Measurements from ENCODE around the gene DEPP1.

DEPP1 gene

DNA sequence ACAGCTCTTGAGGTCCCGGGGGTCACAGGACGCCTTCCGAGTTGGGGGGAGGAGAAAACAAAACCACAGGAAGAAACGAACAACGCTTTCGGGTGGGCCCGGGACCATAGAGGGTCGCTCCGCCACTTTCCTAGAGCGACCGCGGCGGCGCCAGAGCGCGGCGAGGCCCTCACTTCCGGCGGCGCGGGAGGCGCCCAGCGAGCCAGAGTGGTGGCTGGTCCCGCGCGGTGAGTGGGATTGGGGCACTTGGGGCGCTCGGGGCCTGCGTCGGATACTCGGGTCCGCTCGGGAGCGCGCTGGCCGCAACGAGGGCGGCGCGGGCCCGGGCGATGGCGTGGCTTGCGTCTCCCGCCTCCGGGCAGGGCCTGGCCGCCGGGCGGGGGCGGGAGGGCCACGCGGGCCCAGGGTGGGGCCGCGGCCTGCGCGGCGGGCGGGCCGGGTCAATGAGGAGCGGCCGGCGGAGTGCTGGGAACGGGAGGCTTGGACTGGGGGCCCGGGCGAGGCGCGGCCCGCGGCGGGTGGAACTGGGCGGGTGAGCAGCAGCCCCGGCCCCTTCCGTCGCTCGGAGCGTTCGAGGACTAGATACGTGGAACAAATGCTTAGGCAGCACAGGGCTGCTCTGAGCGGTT is 22.3 kb upstream of the DEPP1 start, which contains the start of gene ZNF22:
Gene ZNF22 (plus strand): TSS at position 172 of the 629 bp plus-strand sequence. CDS start 2,446 bp downstream, outside the sequence.
- POLR2A ChIA-PET, result interaction anchor here (1.2 kb wide), 1 partner anchor 22 kb away, joined by 6 read pairs; the partner anchor contains the start of gene DEPP1
- H3K9me3 ChIP-seq (ENCODE audit: control insufficient read depth, insufficient read depth, low read depth, low read length), result no peaks in the 10 kb centered on the region
- no peaks in the 10 kb centered on the region for H3K36me3 ChIP-seq (ENCODE audit: control insufficient read depth in 2 of 2, insufficient read depth in 1 of 2, low read length in 2 of 2)
- H3K4me3 ChIP-seq (ENCODE audit: low read depth, low read length), result peak within 1 kb of the TSS; percentile 9; the same call in 1 of the 2 replicates
- CTCF ChIA-PET, result interaction anchor here (0.7 kb wide), 1 partner anchor 1103 kb away, joined by 3 read pairs; no protein-coding TSS in a partner anchor
- H3K27ac ChIP-seq (ENCODE audit: extremely low read depth, low read depth, low read length), result peak within 1 kb of the TSS; percentile 40; the same call in 1 of the 2 replicates
- H3K4me1 ChIP-seq (ENCODE audit: control insufficient read depth, insufficient read depth, low read length), result no peaks in the 10 kb centered on the region
- no peak for TF ChIP-seq MYNN (tag by site-specific recombination; IDR thresholded peaks at IDR 0.05; ENCODE audit: borderline replicate concordance)
- 0 out of 2 replicates have a peak, but pooled peaks have one; percentile 24 for TF ChIP-seq ZBTB6 (tag by site-specific recombination; IDR thresholded peaks at IDR 0.05)
- TF ChIP-seq ZNF449 (tag by site-specific recombination; IDR thresholded peaks at IDR 0.05), result no peak
- peak; percentile 36 for TF ChIP-seq ZBTB26 (tag by site-specific recombination; optimal IDR thresholded peaks at IDR 0.05)
- no peak for TF ChIP-seq ZNF132 (tag by site-specific recombination; IDR thresholded peaks at IDR 0.05; ENCODE audit: borderline replicate concordance)
- TF ChIP-seq ZNF701 (tag by site-specific recombination; IDR thresholded peaks at IDR 0.05), result no peak
- TF ChIP-seq ZNF518A (tag by site-specific recombination; conservative IDR thresholded peaks at IDR 0.05; ENCODE audit: low read depth), result peak; percentile 69
- TF ChIP-seq ZFP69B (tag by site-specific recombination; IDR thresholded peaks at IDR 0.05), result peak; percentile 75
- no peak for TF ChIP-seq ZNF416 (tag by site-specific recombination; IDR thresholded peaks at IDR 0.05)
- TF ChIP-seq ZNF561 (tag by site-specific recombination; IDR thresholded peaks at IDR 0.05; ENCODE audit: borderline replicate concordance), result peak; percentile 28; the same call in 1 of the 2 replicates

DNA sequence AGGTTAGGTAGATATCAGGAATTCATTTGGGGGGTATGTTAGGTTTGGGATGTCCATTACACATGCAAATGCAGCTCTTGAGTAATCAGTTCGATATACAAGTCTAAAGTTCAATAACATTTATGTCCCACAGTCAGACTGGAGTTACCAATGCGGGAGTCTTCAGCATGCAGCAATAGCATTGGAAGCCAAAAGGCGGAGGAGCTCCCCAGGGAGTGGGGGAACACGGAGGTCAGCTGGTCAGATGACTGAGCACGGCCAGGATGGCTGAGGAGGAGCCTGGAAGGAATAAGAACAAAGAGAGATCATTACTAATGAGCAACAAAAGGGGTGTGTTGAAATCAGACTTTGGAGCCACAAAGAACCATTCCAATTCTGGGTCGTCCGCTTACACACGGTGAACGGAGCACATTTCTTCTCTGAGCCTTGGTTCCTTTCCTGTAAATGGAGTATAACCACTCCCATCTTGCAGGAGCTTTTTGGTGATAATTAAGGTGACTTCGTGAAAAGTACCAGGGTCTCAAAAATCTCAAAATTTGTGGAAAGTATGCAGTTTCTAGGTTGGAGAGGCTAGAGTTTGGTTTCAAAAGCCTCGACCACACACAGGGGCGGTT is 21.6 kb upstream of the DEPP1 start:
- ChIA-PET POLR2A (no interaction called here), CTCF (interaction anchor here (0.6 to 0.7 kb wide), 2 partner anchors 11 to 1345 kb away, joined by 3 read pairs; no protein-coding TSS in a partner anchor)
- Histone ChIP-seq H3K9me3 (ENCODE audit: control insufficient read depth, insufficient read depth, low read depth, low read length) (no peaks in the 10 kb centered on the region), H3K4me3 (ENCODE audit: low read depth, low read length) (no peak overlapping the region), H3K27ac (ENCODE audit: extremely low read depth, low read depth, low read length) (no peak overlapping the region; the same call in 1 of the 2 replicates), H3K36me3 (ENCODE audit: control insufficient read depth in 2 of 2, insufficient read depth in 1 of 2, low read length in 2 of 2) (no peaks in the 10 kb centered on the region), H3K4me1 (ENCODE audit: control insufficient read depth, insufficient read depth, low read length) (no peaks in the 10 kb centered on the region)
- TF ChIP-seq GFI1B (tag by site-specific recombination; IDR thresholded peaks at IDR 0.05) (no peak), ZNF596 (tag by site-specific recombination; IDR thresholded peaks at IDR 0.05) (no peak), ZNF777 (tag by site-specific recombination; IDR thresholded peaks at IDR 0.05; ENCODE audit: borderline replicate concordance) (no peak), KLF7 (tag by site-specific recombination; IDR thresholded peaks at IDR 0.05; ENCODE audit: borderline replicate concordance) (no peak), ZNF670 (tag by site-specific recombination; IDR thresholded peaks at IDR 0.05; ENCODE audit: low read depth) (no peak), ZNF621 (tag by site-specific recombination; IDR thresholded peaks at IDR 0.05) (no peak), ZBTB7A (tag by site-specific recombination; IDR thresholded peaks at IDR 0.05; ENCODE audit: low read depth) (no peak), BCL11A (tag by site-specific recombination; IDR thresholded peaks at IDR 0.05; ENCODE audit: low read depth) (no peak)
